PFSK-1 (cell line): ENCODE data around the gene TFPI.

ENCODE experiments used
- POLR2AphosphoS5 ChIP-seq: IDR thresholded peaks from 2 replicates; pipeline ENCODE4 v1.6.1; 2012; ENCODE audit warnings: low read depth, mild to moderate bottlenecking, control low read depth, low read length, moderate library complexity
- SIN3A ChIP-seq: IDR thresholded peaks from 2 replicates; pipeline ENCODE4 v1.6.1; 2012; ENCODE audit warnings: mild to moderate bottlenecking, low read length, moderate library complexity, borderline replicate concordance; ENCODE audit not compliant: insufficient read depth
- TAF1 ChIP-seq: IDR thresholded peaks from 2 replicates; pipeline ENCODE4 v1.6.1; 2012; ENCODE audit warnings: low read length, control low read depth, borderline replicate concordance; ENCODE audit not compliant: insufficient read depth
- TF ChIP-seq, protein P1 (sequence below), 2 experiments: IDR thresholded peaks; 2 replicates each; pipeline versions ENCODE4 v1.6.1 to v1.8.0; 2011 to 2012; ENCODE audit warnings: low read depth in 2 of 2, low read length in 2 of 2, control low read depth in 1 of 2, inconsistent platforms in 1 of 2, mild to moderate bottlenecking in 1 of 2, moderate library complexity in 1 of 2; ENCODE audit not compliant: insufficient read depth in 1 of 2

DNA sequence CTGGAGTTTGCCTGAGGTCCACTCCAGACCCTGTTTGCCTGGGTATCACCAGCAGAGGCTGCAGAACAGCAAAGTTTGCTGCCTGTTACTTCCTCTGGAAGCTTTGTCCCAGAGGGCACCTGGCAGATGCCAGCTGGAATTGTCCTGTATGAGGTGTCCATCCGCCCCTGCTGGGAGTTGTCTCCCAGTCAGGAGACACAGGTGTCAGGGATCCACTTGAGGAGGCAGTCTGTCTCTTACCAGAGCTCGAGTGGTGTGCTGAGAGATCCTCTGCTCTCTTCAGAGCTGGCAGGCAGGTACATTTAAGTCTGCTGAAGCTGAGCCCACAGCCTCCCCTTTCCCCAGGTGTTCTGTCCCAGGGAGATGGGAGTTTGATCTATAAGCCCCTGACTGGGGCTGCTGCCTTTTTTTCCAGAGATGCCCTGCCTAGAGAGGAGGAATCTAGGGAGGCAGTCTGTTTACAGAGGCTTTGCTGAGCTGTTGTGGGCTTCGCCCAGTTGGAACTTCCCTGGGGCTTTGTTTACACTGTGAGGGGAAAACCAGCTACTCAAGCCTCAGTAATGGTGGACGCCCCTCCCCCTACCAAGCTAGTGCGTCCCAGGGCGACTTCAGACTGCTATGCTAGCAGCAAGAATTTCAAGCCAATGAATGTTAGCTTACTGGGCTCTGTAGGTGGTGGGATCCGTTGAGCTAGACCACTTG, 34.7 kb downstream of the TFPI start:
- TF ChIP-seq POLR2AphosphoS5 (no peak), SIN3A (no peak), TAF1 (no peak)
- TF ChIP-seq, protein P1, sequence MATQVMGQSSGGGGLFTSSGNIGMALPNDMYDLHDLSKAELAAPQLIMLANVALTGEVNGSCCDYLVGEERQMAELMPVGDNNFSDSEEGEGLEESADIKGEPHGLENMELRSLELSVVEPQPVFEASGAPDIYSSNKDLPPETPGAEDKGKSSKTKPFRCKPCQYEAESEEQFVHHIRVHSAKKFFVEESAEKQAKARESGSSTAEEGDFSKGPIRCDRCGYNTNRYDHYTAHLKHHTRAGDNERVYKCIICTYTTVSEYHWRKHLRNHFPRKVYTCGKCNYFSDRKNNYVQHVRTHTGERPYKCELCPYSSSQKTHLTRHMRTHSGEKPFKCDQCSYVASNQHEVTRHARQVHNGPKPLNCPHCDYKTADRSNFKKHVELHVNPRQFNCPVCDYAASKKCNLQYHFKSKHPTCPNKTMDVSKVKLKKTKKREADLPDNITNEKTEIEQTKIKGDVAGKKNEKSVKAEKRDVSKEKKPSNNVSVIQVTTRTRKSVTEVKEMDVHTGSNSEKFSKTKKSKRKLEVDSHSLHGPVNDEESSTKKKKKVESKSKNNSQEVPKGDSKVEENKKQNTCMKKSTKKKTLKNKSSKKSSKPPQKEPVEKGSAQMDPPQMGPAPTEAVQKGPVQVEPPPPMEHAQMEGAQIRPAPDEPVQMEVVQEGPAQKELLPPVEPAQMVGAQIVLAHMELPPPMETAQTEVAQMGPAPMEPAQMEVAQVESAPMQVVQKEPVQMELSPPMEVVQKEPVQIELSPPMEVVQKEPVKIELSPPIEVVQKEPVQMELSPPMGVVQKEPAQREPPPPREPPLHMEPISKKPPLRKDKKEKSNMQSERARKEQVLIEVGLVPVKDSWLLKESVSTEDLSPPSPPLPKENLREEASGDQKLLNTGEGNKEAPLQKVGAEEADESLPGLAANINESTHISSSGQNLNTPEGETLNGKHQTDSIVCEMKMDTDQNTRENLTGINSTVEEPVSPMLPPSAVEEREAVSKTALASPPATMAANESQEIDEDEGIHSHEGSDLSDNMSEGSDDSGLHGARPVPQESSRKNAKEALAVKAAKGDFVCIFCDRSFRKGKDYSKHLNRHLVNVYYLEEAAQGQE (IDR thresholded peaks at IDR 0.05; ENCODE audit: insufficient read depth in 1 of 2, low read depth in 2 of 2, low read length in 2 of 2): no peak
